ENCODE data around the gene CLDN7.

Gene CLDN7

DNA sequence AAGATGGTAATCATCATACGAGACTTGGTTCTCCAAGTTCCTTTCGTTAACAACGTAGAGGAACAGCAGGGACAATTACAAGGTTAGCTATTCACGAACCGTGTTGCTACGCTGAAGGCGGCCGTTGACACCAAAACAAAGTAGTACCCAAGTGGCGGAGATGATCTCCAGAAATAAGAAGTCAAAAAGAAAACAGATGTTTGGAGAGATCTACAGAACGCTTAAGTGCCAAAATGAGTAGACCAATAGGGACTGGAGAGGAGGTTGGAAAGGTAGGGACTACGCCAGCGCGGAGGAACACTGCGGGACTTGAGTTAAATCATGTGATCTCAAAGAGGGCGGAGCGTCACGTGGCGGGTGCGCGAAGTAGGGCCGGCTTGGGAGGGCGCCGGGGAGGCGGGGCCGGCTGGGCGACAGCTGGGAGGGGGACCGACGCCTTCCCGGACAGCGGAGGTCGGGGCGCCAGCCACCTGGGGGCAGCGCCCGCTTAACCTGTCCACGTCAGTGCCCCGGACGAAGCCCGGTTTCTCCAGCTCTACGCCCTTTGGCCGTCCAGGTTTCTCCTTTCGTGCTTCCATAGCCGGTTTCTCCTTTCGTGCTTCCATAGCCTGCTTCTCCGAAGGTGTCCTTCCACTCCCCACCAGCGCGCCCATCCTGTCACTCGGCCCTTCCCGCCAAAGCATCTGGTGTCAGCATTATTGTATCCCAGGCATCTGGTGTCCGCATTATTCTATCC is 19.4 kb downstream of the CLDN7 start:
- Histone ChIP-seq H3K79me2 (ENCODE audit: control insufficient read depth, insufficient read depth, low read length, unreplicated experiment) (peaks cover 46% of the 10 kb centered on the region), H3K27me3 (ENCODE audit: insufficient read depth, low read length) (no peaks in the 10 kb centered on the region), H2AFZ (ENCODE audit: low read length, unreplicated experiment) (peak overlapping the region; percentile 71), H3K36me3 (ENCODE audit: insufficient read depth, low read length) (peaks cover 14% of the 10 kb centered on the region; the same call in 1 of the 2 replicates), H3K4me3 (ENCODE audit: low read depth, low read length) (peak overlapping the region; percentile 91), H3K4me1 (ENCODE audit: control insufficient read depth, insufficient read depth, low read length, unreplicated experiment) (peaks cover 21% of the 10 kb centered on the region), H3K27ac (ENCODE audit: low read depth, low read length) (peak overlapping the region; percentile 96)

GRCh38 chr17:7241783-7242716 is 20.2 kb downstream of the CLDN7 start, which contains the start of gene GABARAP:
GABARAP (minus strand) TSS chr17:7242449; CDS start chr17:7242330, 119 bp downstream.
- Histone ChIP-seq H3K27me3 (ENCODE audit: insufficient read depth, low read length) (no peaks in the 10 kb centered on the region), H3K27ac (ENCODE audit: low read depth, low read length) (peak within 1 kb of the TSS; percentile 96), H3K4me1 (ENCODE audit: control insufficient read depth, insufficient read depth, low read length, unreplicated experiment) (peaks cover 25% of the 10 kb centered on the region), H3K4me3 (ENCODE audit: low read depth, low read length) (peak within 1 kb of the TSS; percentile 91), H3K36me3 (ENCODE audit: insufficient read depth, low read length) (peaks cover 18% of the 10 kb centered on the region; the same call in 1 of the 2 replicates), H2AFZ (ENCODE audit: low read length, unreplicated experiment) (peak within 1 kb of the TSS; percentile 78), H3K79me2 (ENCODE audit: control insufficient read depth, insufficient read depth, low read length, unreplicated experiment) (peaks cover 45% of the 10 kb centered on the region)

DNA sequence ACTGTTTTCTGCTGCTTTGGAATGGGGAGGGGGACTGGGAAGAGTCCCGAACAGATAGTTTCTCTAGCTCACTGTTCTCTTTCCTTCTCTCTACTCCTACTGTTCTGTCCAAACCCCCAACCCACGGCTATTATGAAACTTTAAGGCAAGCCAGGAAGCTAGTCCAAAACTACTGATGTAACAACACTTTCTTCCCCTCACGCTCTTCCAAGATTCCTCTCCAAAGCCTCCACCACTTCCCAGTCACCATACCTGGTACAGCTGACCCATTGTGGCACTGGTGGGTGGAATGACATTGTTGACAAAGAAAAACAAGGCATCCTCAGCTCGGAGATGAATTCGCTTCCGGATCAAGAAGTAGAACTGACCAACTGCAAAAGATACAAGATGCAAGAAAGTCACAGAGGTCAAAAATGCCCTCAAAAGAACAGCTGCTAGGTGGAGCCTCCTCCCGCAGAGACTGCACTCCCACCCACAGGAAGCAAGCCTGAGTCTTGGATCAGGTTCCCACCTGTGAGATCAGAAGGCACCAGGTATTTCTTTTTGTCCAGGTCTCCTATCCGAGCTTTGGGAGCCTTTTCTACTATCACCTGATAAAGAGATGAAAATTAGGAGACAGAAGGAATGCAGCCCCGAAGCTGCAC is 21.1 kb downstream of the CLDN7 start:
- Histone ChIP-seq H2AFZ (ENCODE audit: low read length, unreplicated experiment) (no peak overlapping the region), H3K27ac (ENCODE audit: low read depth, low read length) (peak overlapping the region; percentile 96), H3K36me3 (ENCODE audit: insufficient read depth, low read length) (peaks cover 18% of the 10 kb centered on the region; the same call in 1 of the 2 replicates), H3K4me1 (ENCODE audit: control insufficient read depth, insufficient read depth, low read length, unreplicated experiment) (peaks cover 27% of the 10 kb centered on the region), H3K4me3 (ENCODE audit: low read depth, low read length) (peak overlapping the region; percentile 91), H3K79me2 (ENCODE audit: control insufficient read depth, insufficient read depth, low read length, unreplicated experiment) (peaks cover 48% of the 10 kb centered on the region), H3K27me3 (ENCODE audit: insufficient read depth, low read length) (no peaks in the 10 kb centered on the region)

- Histone ChIP-seq H3K27ac (ENCODE audit: low read depth, low read length) (peak overlapping the region; percentile 96; the same call in 1 of the 2 replicates), H3K4me3 (ENCODE audit: low read depth, low read length) (peak overlapping the region; percentile 91), H3K79me2 (ENCODE audit: control insufficient read depth, insufficient read depth, low read length, unreplicated experiment) (peaks cover 55% of the 10 kb centered on the region), H3K36me3 (ENCODE audit: insufficient read depth, low read length) (peaks cover 20% of the 10 kb centered on the region; the same call in 1 of the 2 replicates), H3K4me1 (ENCODE audit: control insufficient read depth, insufficient read depth, low read length, unreplicated experiment) (peaks cover 35% of the 10 kb centered on the region), H2AFZ (ENCODE audit: low read length, unreplicated experiment) (no peak overlapping the region), H3K27me3 (ENCODE audit: insufficient read depth, low read length) (no peaks in the 10 kb centered on the region)
These were observed 21.9 kb downstream of the CLDN7 start for GRCh38 chr17:7240375-7240774.

DNA sequence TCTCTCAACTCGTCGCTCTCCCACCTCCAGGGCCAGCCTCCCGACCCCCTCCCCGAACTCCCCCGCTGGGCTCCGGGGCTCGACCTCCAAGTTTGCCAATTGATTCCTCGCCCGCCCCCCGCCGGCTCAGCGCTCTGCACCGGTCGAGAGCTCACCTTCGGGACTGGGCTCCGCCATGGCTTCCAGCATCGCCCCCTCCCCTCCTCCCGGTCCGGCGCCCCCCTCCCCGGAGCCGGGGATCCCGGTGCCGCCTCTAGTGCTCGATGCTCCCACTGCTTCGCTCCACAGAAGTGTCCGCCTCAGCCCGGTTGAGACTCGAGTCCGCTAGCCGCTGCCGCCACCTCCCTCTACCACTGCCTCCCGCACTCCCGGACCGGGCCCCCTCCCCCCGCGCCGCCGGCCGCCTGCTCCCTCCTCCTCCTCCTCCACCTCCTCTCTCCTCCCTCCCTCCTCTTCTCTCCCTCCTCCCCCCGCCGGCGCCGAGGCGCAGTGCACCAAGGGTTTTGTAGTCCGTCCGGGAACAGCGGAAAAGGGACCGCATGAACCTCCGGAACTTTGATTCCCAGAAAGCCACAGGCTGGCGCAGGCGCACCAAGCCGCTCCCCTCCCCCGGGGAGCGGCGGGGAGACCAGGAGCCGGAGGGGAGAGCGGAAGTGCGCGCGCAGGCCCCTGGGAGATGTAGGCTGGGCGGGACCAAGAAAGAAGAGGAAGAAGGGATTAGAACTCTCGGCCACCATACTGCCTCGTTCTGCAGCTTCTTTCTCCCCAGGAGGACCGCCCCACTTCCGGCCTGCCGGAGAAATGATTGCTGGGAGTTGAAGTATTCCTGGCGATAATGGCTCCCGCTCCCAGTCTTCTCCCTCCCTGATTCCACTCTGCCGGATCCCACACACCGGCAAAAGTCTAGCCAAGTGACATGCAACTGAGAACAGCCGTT is 22.9 kb downstream of the CLDN7 start, which contains the start of gene PHF23:
TSS of gene PHF23 (minus strand) at position 367 of the 937 bp plus-strand sequence. CDS start at position 189, 178 bp downstream.
- Histone ChIP-seq H3K4me1 (ENCODE audit: control insufficient read depth, insufficient read depth, low read length, unreplicated experiment) (peaks cover 44% of the 10 kb centered on the region), H3K4me3 (ENCODE audit: low read depth, low read length) (peak within 1 kb of the TSS; percentile 97), H3K36me3 (ENCODE audit: insufficient read depth, low read length) (peaks cover 24% of the 10 kb centered on the region; the same call in 1 of the 2 replicates), H3K27me3 (ENCODE audit: insufficient read depth, low read length) (no peaks in the 10 kb centered on the region), H2AFZ (ENCODE audit: low read length, unreplicated experiment) (peak within 1 kb of the TSS; percentile 8), H3K79me2 (ENCODE audit: control insufficient read depth, insufficient read depth, low read length, unreplicated experiment) (peaks cover 61% of the 10 kb centered on the region), H3K27ac (ENCODE audit: low read depth, low read length) (peak within 1 kb of the TSS; percentile 96)

- no peak overlapping the region for H2AFZ ChIP-seq (ENCODE audit: low read length, unreplicated experiment)
- H3K36me3 ChIP-seq (ENCODE audit: insufficient read depth, low read length) = peaks cover 22% of the 10 kb centered on the region; the same call in 1 of the 2 replicates
- H3K4me1 ChIP-seq (ENCODE audit: control insufficient read depth, insufficient read depth, low read length, unreplicated experiment) = peaks cover 42% of the 10 kb centered on the region
- peak overlapping the region; percentile 77 for H3K27ac ChIP-seq (ENCODE audit: low read depth, low read length)
- no peaks in the 10 kb centered on the region for H3K27me3 ChIP-seq (ENCODE audit: insufficient read depth, low read length)
- peaks cover 66% of the 10 kb centered on the region for H3K79me2 ChIP-seq (ENCODE audit: control insufficient read depth, insufficient read depth, low read length, unreplicated experiment)
- peak overlapping the region; percentile 97 for H3K4me3 ChIP-seq (ENCODE audit: low read depth, low read length)
These were observed 23.7 kb downstream of the CLDN7 start for GRCh38 chr17:7238420-7239090.

DNA sequence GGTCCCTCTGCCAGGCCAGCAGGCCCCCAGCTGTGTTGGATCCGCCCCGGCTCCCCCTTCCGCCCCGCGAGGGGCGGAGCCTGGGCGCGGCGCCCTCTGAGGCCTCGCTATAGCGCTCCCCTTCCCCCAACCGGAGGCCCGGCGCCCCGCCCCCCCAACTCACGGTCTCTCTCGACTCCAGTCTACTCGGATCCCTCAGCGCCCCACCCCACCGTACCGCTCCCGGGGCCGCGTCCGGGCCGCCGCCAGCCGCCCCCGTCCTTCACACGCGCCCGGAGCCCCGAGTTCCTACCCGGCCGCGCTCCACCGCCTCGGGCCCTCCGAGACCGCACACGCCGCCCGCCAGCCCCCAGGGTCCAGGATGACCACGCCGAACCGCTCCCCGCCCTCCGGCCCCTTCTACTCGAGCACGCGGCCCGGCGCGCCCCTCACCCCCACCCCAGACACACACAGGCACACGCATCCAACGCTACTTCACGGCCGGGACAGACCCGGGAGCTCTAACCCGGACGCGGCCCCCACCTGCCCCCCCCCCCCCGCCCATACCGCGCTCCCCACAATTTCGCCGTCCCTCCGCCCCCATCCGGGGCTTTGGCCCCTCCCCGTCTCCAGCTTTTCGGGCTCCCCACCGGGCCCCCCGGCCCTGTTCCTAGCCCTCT is 24.4 kb downstream of the CLDN7 start:
- peaks cover 39% of the 10 kb centered on the region for H3K4me1 ChIP-seq (ENCODE audit: control insufficient read depth, insufficient read depth, low read length, unreplicated experiment)
- no peaks in the 10 kb centered on the region for H3K27me3 ChIP-seq (ENCODE audit: insufficient read depth, low read length)
- peak overlapping the region; percentile 97 for H3K4me3 ChIP-seq (ENCODE audit: low read depth, low read length)
- no peak overlapping the region for H2AFZ ChIP-seq (ENCODE audit: low read length, unreplicated experiment)
- H3K27ac ChIP-seq (ENCODE audit: low read depth, low read length) = peak overlapping the region; percentile 77
- H3K36me3 ChIP-seq (ENCODE audit: insufficient read depth, low read length) = peaks cover 22% of the 10 kb centered on the region; the same call in 1 of the 2 replicates
- H3K79me2 ChIP-seq (ENCODE audit: control insufficient read depth, insufficient read depth, low read length, unreplicated experiment) = peaks cover 72% of the 10 kb centered on the region

- peak overlapping the region; percentile 97 for H3K4me3 ChIP-seq (ENCODE audit: low read depth, low read length)
- peaks cover 78% of the 10 kb centered on the region for H3K79me2 ChIP-seq (ENCODE audit: control insufficient read depth, insufficient read depth, low read length, unreplicated experiment)
- H3K4me1 ChIP-seq (ENCODE audit: control insufficient read depth, insufficient read depth, low read length, unreplicated experiment) = peaks cover 43% of the 10 kb centered on the region
- no peak overlapping the region for H2AFZ ChIP-seq (ENCODE audit: low read length, unreplicated experiment)
- H3K27ac ChIP-seq (ENCODE audit: low read depth, low read length) = peak overlapping the region; percentile 77
- no peaks in the 10 kb centered on the region for H3K27me3 ChIP-seq (ENCODE audit: insufficient read depth, low read length)
- H3K36me3 ChIP-seq (ENCODE audit: insufficient read depth, low read length) = peaks cover 22% of the 10 kb centered on the region; the same call in 1 of the 2 replicates
These were observed 25.0 kb downstream of the CLDN7 start for GRCh38 chr17:7237266-7237760.

Data from ACC112 (cell line).